ENCODE measurements around the gene FYCO1.

GRCh38 chr3:45868650-45869049 is 127.0 kb downstream of the FYCO1 start:
- TF ChIP-seq CTCF (IDR thresholded peaks at IDR 0.05), result no peak
- TF ChIP-seq PBX3 (IDR thresholded peaks at IDR 0.05), result no peak
- no peak for TF ChIP-seq CHD2 (IDR thresholded peaks at IDR 0.05; ENCODE audit: low read length, partially characterized antibody)
- TF ChIP-seq POLR2A (IDR thresholded peaks at IDR 0.05; ENCODE audit: low read length), result no peak
- no peak for TF ChIP-seq RFX5 (IDR thresholded peaks at IDR 0.05)
- no peak for TF ChIP-seq POLR2AphosphoS2 (conservative IDR thresholded peaks at IDR 0.05; ENCODE audit: low read length)
- TF ChIP-seq HMGXB4 (CRISPR knock-in tag; IDR thresholded peaks at IDR 0.05; ENCODE audit: borderline replicate concordance), result no peak
- TF ChIP-seq FOSB (CRISPR knock-in tag; IDR thresholded peaks at IDR 0.05), result no peak
- TF ChIP-seq EP300 (IDR thresholded peaks at IDR 0.05), result no peak
- TF ChIP-seq RAD21 (conservative IDR thresholded peaks at IDR 0.05 in 1 of 2, IDR thresholded peaks at IDR 0.05 in 1 of 2), result no peak
- TF ChIP-seq ZNF302 (CRISPR knock-in tag; IDR thresholded peaks at IDR 0.05), result no peak
- no peak for TF ChIP-seq JUN (IDR thresholded peaks at IDR 0.05)
- TF ChIP-seq MAX (IDR thresholded peaks at IDR 0.05), result no peak

All from A549 (cell line).